ENCODE data around the gene F11R.
A peak's percentile ranks its signal among the peaks of the same experiment; 100 is the strongest.
"Not testable (repeated sequence)": the region's sequence is repeated elsewhere in the genome, so short reads cannot be mapped to it uniquely, and the experiment has no call there.

Gene F11R

GRCh38 chr1:161020509-161021164 lies at the start of gene F11R:
F11R (minus strand) TSS chr1:161021152; CDS start chr1:161021073, 79 bp downstream.
- DNase-seq (ENCODE audit: extremely low spot score, insufficient read length, low read depth) (no peak), FAIRE-seq (no peak)

GRCh38 chr1:161069731-161070270 lies 48.8 kb upstream of the F11R start, which contains the start of gene ARHGAP30:
ARHGAP30 (minus strand) TSS chr1:161069891; CDS start chr1:161069624, 267 bp downstream.
- peak; percentile 94 for DNase-seq (ENCODE audit: extremely low spot score, insufficient read length, low read depth)

GRCh38 chr1:161069241-161069640 lies 48.3 kb upstream of the F11R start:
- FAIRE-seq (peak; percentile 53), DNase-seq (ENCODE audit: extremely low spot score, insufficient read length, low read depth) (no peak)

More at GRCh38 chr1:161069731-161070270, 48.8 kb upstream of the F11R start, which contains the start of gene ARHGAP30:
- FAIRE-seq = peak; percentile 99

- DNase-seq (ENCODE audit: extremely low spot score, insufficient read length, low read depth) = peak; percentile 64
- peak; percentile 99 for FAIRE-seq
Measured at GRCh38 chr1:161068306-161069234, 47.6 kb upstream of the F11R start.

GRCh38 chr1:161066694-161067093 lies 45.7 kb upstream of the F11R start:
- no peak for FAIRE-seq

GRCh38 chr1:161065681-161066080 lies 44.7 kb upstream of the F11R start:
- DNase-seq (ENCODE audit: extremely low spot score, insufficient read length, low read depth); FAIRE-seq: not testable (repeated sequence)

More at GRCh38 chr1:161066694-161067093, 45.7 kb upstream of the F11R start:
- DNase-seq (ENCODE audit: extremely low spot score, insufficient read length, low read depth) = no peak

GRCh38 chr1:161063936-161064335 lies 43.0 kb upstream of the F11R start:
- DNase-seq (ENCODE audit: extremely low spot score, insufficient read length, low read depth); FAIRE-seq: not testable (repeated sequence)

- FAIRE-seq (no peak), DNase-seq (ENCODE audit: extremely low spot score, insufficient read length, low read depth) (no peak)
Measured at GRCh38 chr1:161061419-161061818, 40.5 kb upstream of the F11R start.

- DNase-seq (ENCODE audit: extremely low spot score, insufficient read length, low read depth) (no peak), FAIRE-seq (no peak)
Measured at GRCh38 chr1:161059293-161059692, 38.3 kb upstream of the F11R start.

GRCh38 chr1:161054805-161055204 lies 33.9 kb upstream of the F11R start:
- DNase-seq (ENCODE audit: extremely low spot score, insufficient read length, low read depth) (no peak), FAIRE-seq (no peak)

- DNase-seq (ENCODE audit: extremely low spot score, insufficient read length, low read depth) (no peak), FAIRE-seq (no peak)
Measured at GRCh38 chr1:161054232-161054631, 33.3 kb upstream of the F11R start.

- no peak for DNase-seq (ENCODE audit: extremely low spot score, insufficient read length, low read depth)
- FAIRE-seq = no peak
Measured at GRCh38 chr1:161052899-161053298, 31.9 kb upstream of the F11R start.

- FAIRE-seq = no peak
- no peak for DNase-seq (ENCODE audit: extremely low spot score, insufficient read length, low read depth)
Measured at GRCh38 chr1:161051219-161051618, 30.3 kb upstream of the F11R start.

- FAIRE-seq (no peak), DNase-seq (ENCODE audit: extremely low spot score, insufficient read length, low read depth) (no peak)
Measured at GRCh38 chr1:161048949-161049722, 28.2 kb upstream of the F11R start.

GRCh38 chr1:161047436-161048420 lies 26.8 kb upstream of the F11R start:
- DNase-seq (ENCODE audit: extremely low spot score, insufficient read length, low read depth) = no peak
- FAIRE-seq = no peak

GRCh38 chr1:161046605-161047228 lies 25.8 kb upstream of the F11R start:
- FAIRE-seq (peak; percentile 88), DNase-seq (ENCODE audit: extremely low spot score, insufficient read length, low read depth) (no peak)

- DNase-seq (ENCODE audit: extremely low spot score, insufficient read length, low read depth) = no peak
- peak; percentile 94 for FAIRE-seq
Measured at GRCh38 chr1:161045736-161046604, 25.0 kb upstream of the F11R start, which contains the start of gene USF1. USF1 (minus strand) TSS chr1:161045977; CDS start chr1:161043275, 2,702 bp downstream.

Measured in GM18507 (cell line).